H1 (cell line): ENCODE data around the gene TRDMT1. TPM values are rescaled to one million over a fixed set of nuclear protein-coding genes. Genes with fewer than 3 reads are reported as not detected.

ENCODE experiments used
- CTCF ChIA-PET: fragments of 300-600 bp; sonication (Branson Sonifier 250); formaldehyde crosslinking; loops from one replicate; lab custom pipeline; 2021; ENCODE audit not compliant: partially characterized antibody; lab: Charles Lee
- POLR2A ChIA-PET: fragments of 300-600 bp; sonication (Branson Sonifier 250); formaldehyde crosslinking; loops from one replicate; lab custom pipeline; 2021; ENCODE audit warnings: inconsistent platforms; ENCODE audit not compliant: partially characterized antibody; lab: Charles Lee
- DNase-seq, 2 experiments: peaks; one replicate each; pipeline versions ENCODE4 v3.0.0 to v3.0.0-alpha.2; 2010 to 2022; ENCODE audit warnings: low spot score in 2 of 2, low read depth in 1 of 2, mixed read lengths in 1 of 2
- FAIRE-seq: peaks from 2 replicates; lab custom pipeline; 2011; peaks lifted over from hg19 to GRCh38; lab: Jason Lieb, UNC
- H2AFZ ChIP-seq: 2 replicates; pipeline ENCODE4 v1.8.1; 2012; ENCODE audit warnings: low read length, inconsistent platforms
- H2AK5ac ChIP-seq: 2 replicates; pipeline ENCODE4 v1.6.1; 2013; ENCODE audit warnings: low read depth, low read length
- H2BK120ac ChIP-seq: replicated peaks from 2 replicates; pipeline ENCODE3; 2013; ENCODE audit warnings: low read depth, low read length, inconsistent platforms
- H2BK12ac ChIP-seq: 2 replicates; pipeline ENCODE4 v1.6.1; 2013; ENCODE audit warnings: low read depth, low read length
- H2BK15ac ChIP-seq: 2 replicates; pipeline ENCODE4 v1.6.1; 2013; ENCODE audit warnings: low read length
- H2BK20ac ChIP-seq: 2 replicates; pipeline ENCODE4 v1.6.1; 2013; ENCODE audit warnings: low read length
- H2BK5ac ChIP-seq: 2 replicates; pipeline ENCODE4 v1.6.1; 2013; ENCODE audit warnings: low read depth, low read length
- H3K14ac ChIP-seq: 2 replicates; pipeline ENCODE4 v1.6.1; 2013; ENCODE audit warnings: inconsistent platforms; ENCODE audit not compliant: insufficient read length
- H3K18ac ChIP-seq: 2 replicates; pipeline ENCODE4 v1.6.1; 2013; ENCODE audit warnings: low read length; ENCODE audit errors: extremely low read depth
- H3K23ac ChIP-seq: 2 replicates; pipeline ENCODE4 v1.6.1; 2013; ENCODE audit warnings: inconsistent platforms; ENCODE audit not compliant: insufficient read length
- H3K23me2 ChIP-seq: 2 replicates; pipeline ENCODE4 v1.6.1; 2013; ENCODE audit warnings: low read depth, low read length
- H3K27ac ChIP-seq: 2 replicates; pipeline ENCODE4 v1.6.1; 2011; ENCODE audit warnings: low read depth, low read length, inconsistent platforms
- H3K27me3 ChIP-seq, 4 experiments: replicated peaks in 1 of 4; 1 replicate in 1 of 4; 2 replicates in 3 of 4; pipeline versions ENCODE4 v1.6.1 to v1.8.1; 2011 to 2013; ENCODE audit warnings: low read length in 3 of 4, mild to moderate bottlenecking in 3 of 4, inconsistent platforms in 2 of 4, mixed read lengths in 2 of 4, moderate library complexity in 1 of 4; ENCODE audit not compliant: control insufficient read depth in 3 of 4, insufficient read depth in 3 of 4; ENCODE audit errors: extremely low read depth in 1 of 4
- H3K36me3 ChIP-seq, 4 experiments: 2 replicates each; pipeline versions ENCODE4 v1.6.1 to v1.8.1; 2011 to 2013; ENCODE audit warnings: mild to moderate bottlenecking in 4 of 4, low read length in 3 of 4, moderate library complexity in 2 of 4, control low read depth in 1 of 4, inconsistent platforms in 1 of 4; ENCODE audit not compliant: insufficient read depth in 4 of 4, control insufficient read depth in 2 of 4
- H3K4ac ChIP-seq: replicated peaks from 2 replicates; pipeline ENCODE3; 2013; ENCODE audit warnings: low read length, low read depth, mixed read lengths, inconsistent platforms; ENCODE audit not compliant: insufficient read length
- H3K4me1 ChIP-seq, 4 experiments: replicated peaks in 1 of 4; 1 replicate in 1 of 4; 2 replicates in 3 of 4; pipeline versions ENCODE4 v1.6.1 to v1.8.1; 2011 to 2013; ENCODE audit warnings: low read length in 3 of 4, inconsistent platforms in 2 of 4, mixed read lengths in 1 of 4; ENCODE audit not compliant: insufficient read depth in 4 of 4, control insufficient read depth in 3 of 4
- H3K4me2 ChIP-seq, 2 experiments: 2 replicates each; pipeline versions ENCODE4 v1.6.1 to v1.8.1; 2011 to 2013; ENCODE audit warnings: low read depth in 2 of 2, low read length in 2 of 2, control low read depth in 1 of 2, inconsistent platforms in 1 of 2, mild to moderate bottlenecking in 1 of 2; ENCODE audit not compliant: insufficient read depth in 1 of 2
- H3K4me3 ChIP-seq, 4 experiments: fragments of 200-600, 300-600 bp in 1 of 4; sonication (generic), shearing (Covaris generic), sonication (Bioruptor Twin) in 1 of 4; 2 replicates each; pipeline versions ENCODE4 v1.5.1 to v1.8.1; 2011 to 2016; ENCODE audit warnings: low read length in 4 of 4, low read depth in 3 of 4, control low read depth in 2 of 4, inconsistent platforms in 2 of 4, mild to moderate bottlenecking in 2 of 4, mixed read lengths in 1 of 4, moderate library complexity in 1 of 4; ENCODE audit not compliant: insufficient read depth in 2 of 4; ENCODE audit errors: extremely low read depth in 1 of 4
- H3K56ac ChIP-seq: replicated peaks from 2 replicates; pipeline ENCODE3; 2013; ENCODE audit warnings: low read depth, mild to moderate bottlenecking, mixed read lengths, low read length, inconsistent platforms; ENCODE audit not compliant: insufficient read length
- H3K79me1 ChIP-seq: 2 replicates; pipeline ENCODE4 v1.6.1; 2013; ENCODE audit warnings: low read depth, low read length, control low read depth
- H3K79me2 ChIP-seq, 2 experiments: 2 replicates each; pipeline versions ENCODE4 v1.6.1 to v1.8.1; 2012 to 2013; ENCODE audit warnings: low read length in 2 of 2, mild to moderate bottlenecking in 2 of 2, inconsistent platforms in 1 of 2; ENCODE audit not compliant: insufficient read depth in 2 of 2, control insufficient read depth in 1 of 2
- H3K9ac ChIP-seq, 4 experiments: replicated peaks in 1 of 4; 1 replicate in 1 of 4; 2 replicates in 3 of 4; pipeline versions ENCODE4 v1.6.1 to v1.8.1; 2011 to 2013; ENCODE audit warnings: low read depth in 3 of 4, low read length in 3 of 4, control low read depth in 2 of 4, mild to moderate bottlenecking in 2 of 4, moderate library complexity in 2 of 4, inconsistent platforms in 1 of 4; ENCODE audit errors: extremely low read depth in 1 of 4
- H3K9me3 ChIP-seq, 2 experiments: 2 replicates each; pipeline versions ENCODE4 v1.6.1 to v1.8.1; 2012 to 2013; ENCODE audit warnings: mild to moderate bottlenecking in 2 of 2, moderate library complexity in 2 of 2, control low read depth in 1 of 2, inconsistent platforms in 1 of 2, low read depth in 1 of 2, low read length in 1 of 2, mixed read lengths in 1 of 2; ENCODE audit not compliant: insufficient read depth in 2 of 2
- H4K20me1 ChIP-seq, 2 experiments: replicated peaks in 1 of 2; 2 replicates each; pipeline versions ENCODE3 to v1.8.1; 2011 to 2013; ENCODE audit warnings: inconsistent platforms in 2 of 2, low read length in 2 of 2, mild to moderate bottlenecking in 1 of 2; ENCODE audit not compliant: insufficient read depth in 2 of 2, control insufficient read depth in 1 of 2
- H4K5ac ChIP-seq: 2 replicates; pipeline ENCODE4 v1.6.1; 2013; ENCODE audit warnings: low read length, low read depth, mixed read lengths, inconsistent platforms; ENCODE audit not compliant: insufficient read length
- H4K8ac ChIP-seq: 2 replicates; pipeline ENCODE4 v1.8.0; 2013; ENCODE audit warnings: mild to moderate bottlenecking, moderate library complexity, low read length, inconsistent platforms; ENCODE audit not compliant: insufficient read depth; ENCODE audit errors: extremely low read depth
- H4K91ac ChIP-seq: replicated peaks from 2 replicates; pipeline ENCODE3; 2013; ENCODE audit warnings: low read length, mixed read lengths, inconsistent platforms; ENCODE audit not compliant: insufficient read length
- ASH2L ChIP-seq: fragments of 200-600, 300-600 bp; sonication (generic); IDR thresholded peaks from one replicate; pipeline ENCODE4 v1.7.1; 2017; ENCODE audit warnings: low read length
- SP4 ChIP-seq: IDR thresholded peaks from 2 replicates; pipeline ENCODE4 v1.6.1; 2012; ENCODE audit warnings: low read length, inconsistent platforms
- SRF ChIP-seq: IDR thresholded peaks from 2 replicates; pipeline ENCODE4 v1.6.1; 2011; ENCODE audit warnings: mild to moderate bottlenecking, low read depth, low read length, moderate library complexity
- TCF12 ChIP-seq: IDR thresholded peaks from 2 replicates; pipeline ENCODE4 v1.6.1; 2011; ENCODE audit warnings: low read depth, mild to moderate bottlenecking, low read length
- WGBS, 2 experiments: shearing (Covaris generic) in 1 of 2; methylation state at CpG; one replicate each; pipeline versions ENCODE4 v1.1.6 to v1.1.7; 2013 to 2015; ENCODE audit warnings: low lambda C conversion rate in 2 of 2, mixed read lengths in 2 of 2, inconsistent platforms in 1 of 2, low coverage in 1 of 2, missing lambda C conversion rate in 1 of 2; ENCODE audit not compliant: insufficient replicate concordance in 2 of 2, insufficient coverage in 1 of 2, insufficient read length in 1 of 2; ENCODE audit errors: extremely low coverage in 1 of 2, missing lambda C conversion rate in 1 of 2; 5-methylcytosine and 5-hydroxymethylcytosine counted together
- polyA plus RNA-seq, 7 experiments: library from polyadenylated mRNA; depleted of rRNA in 3 of 7; stranded (reverse) in 5 of 7; unstranded in 2 of 7; fragments of >200 nt in 5 of 7; fragments of 200-250 nt in 2 of 7; gene quantifications; 1 replicate in 5 of 7; 2 replicates in 1 of 7; 4 replicates in 1 of 7; pipeline versions ENCODE4 v1.2.1 to v1.2.3, GENCODE V29; 2011 to 2013; ENCODE audit warnings: missing spikeins in 2 of 7, mixed read lengths in 2 of 7
- total RNA-seq: library from RNA; stranded (reverse); fragmentation: NEBNext Ultra II Directional; extraction: Animal tissue kit (Norgen Biotek cat#: 25700); gene quantifications from 2 replicates; pipeline ENCODE4 v1.2.1, GENCODE V29; 2021
- TF ChIP-seq, protein P1 (sequence below): IDR thresholded peaks from 2 replicates; pipeline ENCODE4 v1.6.1; 2011; ENCODE audit warnings: low read length, improper control_type of control experiment

TRDMT1 gene
- total and polyA plus RNA-seq, 2 of the 8 experiments (the other 6 are each of a cell fraction or from before 2014, with no cell fraction given), result 7.4 to 21.4 TPM

DNA sequence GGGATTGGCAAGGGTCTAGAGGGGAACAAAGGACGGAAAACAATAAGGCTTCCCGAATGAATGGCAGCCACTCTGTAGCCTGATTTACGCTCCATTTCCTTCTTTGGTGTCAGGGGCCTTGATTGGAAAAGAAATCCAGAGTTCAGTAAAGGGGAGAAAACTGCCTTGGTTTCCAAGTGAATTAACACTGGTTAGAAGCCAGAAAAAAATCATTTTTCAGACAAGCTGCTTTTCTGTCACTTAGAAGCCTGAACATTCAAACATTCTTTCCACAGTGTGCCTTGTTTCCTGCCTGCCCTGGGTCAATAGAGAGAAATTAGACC lies 283 bp upstream of the TRDMT1 start:
- peak overlapping the region; percentile 74 for H4K5ac ChIP-seq
- no peaks in the 10 kb centered on the region for H4K20me1 ChIP-seq
- FAIRE-seq, result peak; percentile 32
- no peak overlapping the region for H2AK5ac ChIP-seq
- peaks cover 0 to 28% of the 10 kb centered on the region in 2 experiments; a peak in 3 of 4 replicates for H3K79me2 ChIP-seq
- no peak overlapping the region; the same call in 1 of the 2 replicates for H4K8ac ChIP-seq
- peak overlapping the region; percentile 83 for H3K27ac ChIP-seq
- ChIA-PET POLR2A (interaction anchor here (0.9 to 5.2 kb wide), 12 partner anchors 9 to 58 kb away, joined by 3 to 46 read pairs (median 9); partner anchors contain the start of gene VIM), CTCF (interaction anchor here (1.5 to 2.6 kb wide), 2 partner anchors 24 to 28 kb away, joined by 3 to 17 read pairs; no protein-coding TSS in a partner anchor)
- no peak overlapping the region for H2BK20ac ChIP-seq
- WGBS, 2 experiments, result 14% methylated on average over 3 of the region's 3 CpGs; no CpG with 5 or more reads in 1 of the 2 experiments
- H3K27me3 ChIP-seq, result no peaks in the 10 kb centered on the region
- no peak overlapping the region for H2BK5ac ChIP-seq
- no peak overlapping the region for H3K4ac ChIP-seq
- H3K9ac ChIP-seq, result peak overlapping the region in 3 of 4 experiments; percentile 73 to 88 (median 85); a peak in 6 of 7 replicates
- H3K18ac ChIP-seq, result peak overlapping the region; percentile 57; the same call in 1 of the 2 replicates
- H3K23ac ChIP-seq, result no peak overlapping the region
- no peak overlapping the region for H3K56ac ChIP-seq
- no peak overlapping the region for H2BK12ac ChIP-seq
- TF ChIP-seq SP4, result peak; percentile 32; the same call in 1 of the 2 replicates
- no peak for TF ChIP-seq TCF12
- peak; percentile 61 for TF ChIP-seq ASH2L
- TF ChIP-seq, protein P1, sequence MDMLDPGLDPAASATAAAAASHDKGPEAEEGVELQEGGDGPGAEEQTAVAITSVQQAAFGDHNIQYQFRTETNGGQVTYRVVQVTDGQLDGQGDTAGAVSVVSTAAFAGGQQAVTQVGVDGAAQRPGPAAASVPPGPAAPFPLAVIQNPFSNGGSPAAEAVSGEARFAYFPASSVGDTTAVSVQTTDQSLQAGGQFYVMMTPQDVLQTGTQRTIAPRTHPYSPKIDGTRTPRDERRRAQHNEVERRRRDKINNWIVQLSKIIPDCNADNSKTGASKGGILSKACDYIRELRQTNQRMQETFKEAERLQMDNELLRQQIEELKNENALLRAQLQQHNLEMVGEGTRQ, result no peak
- TF ChIP-seq SRF, result no peak
- no peak for DNase-seq
- peak overlapping the region; percentile 47 for H2AFZ ChIP-seq
- no peaks in the 10 kb centered on the region for H3K9me3 ChIP-seq
- no peak overlapping the region for H3K14ac ChIP-seq
- peaks cover 0 to 13% (median 8%) of the 10 kb centered on the region in 4 experiments; a peak in 4 of 7 replicates for H3K4me1 ChIP-seq
- H3K23me2 ChIP-seq, result peaks cover 7% of the 10 kb centered on the region; the same call in 1 of the 2 replicates
- H2BK120ac ChIP-seq, result no peak overlapping the region
- no peaks in the 10 kb centered on the region for H3K79me1 ChIP-seq
- H4K91ac ChIP-seq, result no peak overlapping the region
- peak overlapping the region; percentile 77 to 86 for H3K4me2 ChIP-seq
- H2BK15ac ChIP-seq, result no peak overlapping the region
- peak overlapping the region; percentile 69 to 84 (median 78) for H3K4me3 ChIP-seq
- H3K36me3 ChIP-seq, result no peaks in the 10 kb centered on the region
